ENCODE data around the gene CACNA1A.
"Not testable (repeated sequence)": the region's sequence is repeated elsewhere in the genome, so short reads cannot be mapped to it uniquely, and the experiment has no call there.

CACNA1A gene

DNA sequence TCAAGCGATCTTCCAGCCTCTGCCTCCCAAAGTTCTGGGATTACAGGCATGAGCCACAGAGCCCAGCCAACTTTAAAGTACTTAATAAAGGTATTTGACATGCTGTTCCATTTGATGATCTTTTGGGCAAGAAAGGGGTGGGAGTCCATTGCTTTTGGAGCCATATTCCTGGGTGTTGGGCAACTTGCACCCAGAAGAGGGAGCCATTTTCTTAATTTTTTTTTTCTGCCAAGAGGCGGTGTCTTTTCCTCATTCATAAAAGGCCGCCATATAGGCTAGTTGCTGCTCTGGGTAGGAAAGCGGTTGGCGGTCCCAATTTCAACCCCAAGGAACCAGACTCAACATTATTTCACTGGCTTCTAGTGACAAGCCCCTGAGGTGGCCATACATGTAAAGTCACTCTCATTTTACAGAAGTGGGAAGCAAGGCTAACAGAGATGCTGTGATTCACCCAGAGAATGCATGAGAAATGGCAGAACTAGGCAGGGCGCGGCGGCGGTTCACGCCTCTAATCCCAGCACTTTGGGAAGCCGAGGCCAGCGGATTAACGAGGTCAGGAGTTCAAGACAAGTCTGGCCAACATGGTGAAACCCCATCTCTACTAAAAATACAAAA is 139.6 kb downstream of the CACNA1A start:
- no peak for DNase-seq (ENCODE audit: low read depth, low spot score)

DNA sequence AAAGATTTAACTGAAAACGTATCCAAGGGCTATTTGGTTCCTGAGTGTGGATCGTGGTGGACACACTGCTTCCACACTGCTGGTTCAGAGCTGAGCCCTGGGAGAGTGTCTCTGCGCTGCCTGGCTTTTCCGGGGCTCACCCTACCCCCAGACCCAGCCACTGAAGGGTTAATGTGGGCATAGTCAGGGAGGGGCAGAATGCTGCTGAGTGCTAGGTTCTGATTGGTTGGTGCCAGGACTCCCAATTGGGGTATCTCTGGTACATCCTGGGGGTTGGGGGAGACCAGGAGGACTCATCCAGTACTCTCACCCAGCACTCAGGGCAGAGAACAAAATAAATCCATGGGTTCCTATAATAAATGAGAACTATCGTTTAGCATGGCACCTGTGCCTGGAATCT is 142.3 kb downstream of the CACNA1A start:
- DNase-seq (ENCODE audit: low read depth, low spot score), result no peak

DNA sequence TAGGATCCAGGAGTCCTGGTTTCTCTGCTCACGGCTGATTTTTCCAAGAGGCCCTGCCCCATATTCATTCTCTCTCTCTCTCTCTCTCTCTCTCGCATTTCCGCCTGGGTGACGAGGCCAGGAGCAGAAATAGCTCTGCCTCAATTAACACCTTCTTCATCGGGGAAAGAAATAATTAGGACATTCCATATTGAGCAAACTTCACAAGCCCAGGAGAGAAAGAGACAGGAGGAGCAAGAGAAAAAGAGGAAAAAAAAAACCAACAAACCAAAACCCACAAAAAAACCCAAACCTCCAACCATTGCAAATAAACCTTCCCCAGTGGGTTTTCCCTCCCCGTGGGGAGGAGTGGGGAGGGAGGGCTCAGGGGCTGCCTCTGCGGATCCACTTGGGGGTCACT is 143.0 kb downstream of the CACNA1A start:
- no peak for DNase-seq (ENCODE audit: low read depth, low spot score)

DNA sequence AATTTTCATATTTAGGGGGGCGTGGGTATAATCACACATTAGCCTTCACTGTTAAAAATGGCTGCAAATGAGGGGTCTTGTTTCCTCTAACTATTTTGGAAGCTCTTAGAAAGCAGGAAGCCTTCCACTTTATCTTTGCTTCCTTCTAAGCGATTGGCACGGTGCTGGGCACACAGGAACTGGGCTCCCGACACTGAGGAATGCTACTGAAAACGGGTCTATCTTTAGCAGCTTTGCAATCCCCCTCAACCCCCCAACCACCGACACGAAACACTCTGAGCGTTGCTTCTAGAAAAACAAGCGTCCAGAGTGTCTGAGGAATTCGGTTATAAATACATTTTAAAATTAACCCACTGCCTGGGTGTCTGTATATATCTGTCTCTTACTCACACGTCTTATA is 143.6 kb downstream of the CACNA1A start:
- DNase-seq (ENCODE audit: low read depth, low spot score), result no peak

DNA sequence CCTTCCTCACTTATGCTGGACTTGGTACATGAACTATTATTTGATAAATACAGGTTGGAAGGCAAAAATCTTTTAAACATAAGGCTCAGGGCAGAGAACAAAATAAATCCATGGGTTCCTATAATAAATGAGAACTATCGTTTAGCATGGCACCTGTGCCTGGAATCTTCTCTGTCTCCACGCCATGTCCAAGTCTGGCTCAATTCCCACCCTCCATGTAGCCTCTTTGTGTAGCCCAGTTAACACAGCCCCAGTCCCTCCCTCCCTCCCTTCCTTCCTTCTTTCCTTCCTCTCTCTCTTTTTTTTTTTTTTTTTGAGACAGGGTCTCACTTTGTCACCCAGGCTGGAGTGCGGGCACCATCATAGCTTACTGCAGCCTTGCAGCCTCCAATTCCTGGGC is 144.6 kb downstream of the CACNA1A start:
- not testable (repeated sequence) for DNase-seq (ENCODE audit: low read depth, low spot score)

DNA sequence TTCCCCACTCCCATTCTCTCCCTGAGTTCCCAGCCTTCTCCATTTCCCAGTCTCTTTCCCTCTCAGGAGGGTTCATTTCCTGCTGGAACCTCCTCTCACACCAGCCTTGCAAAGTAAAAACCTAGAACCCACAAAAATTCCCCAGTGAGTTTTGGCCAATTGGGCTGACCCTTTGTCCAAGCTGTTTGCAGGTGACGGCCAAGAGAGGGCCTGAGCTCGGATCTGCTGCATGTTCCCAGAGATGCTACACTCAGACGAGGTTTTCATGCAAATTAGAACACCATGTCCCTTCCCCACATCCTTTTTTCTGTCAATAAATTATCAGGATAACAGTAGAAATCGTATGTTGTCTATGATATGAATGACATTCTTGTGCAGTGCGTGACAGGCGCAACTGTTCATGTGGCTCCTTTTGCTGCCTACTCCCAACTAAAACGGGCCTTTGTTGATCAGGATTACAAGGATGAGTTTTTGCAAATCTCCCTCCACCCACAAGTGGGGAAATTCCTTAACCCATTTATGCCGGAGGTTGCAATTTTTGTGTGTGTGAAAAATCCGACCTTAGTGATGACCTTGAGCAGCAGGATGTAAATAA is 149.5 kb downstream of the CACNA1A start:
- no peak for DNase-seq (ENCODE audit: low read depth, low spot score)

DNA sequence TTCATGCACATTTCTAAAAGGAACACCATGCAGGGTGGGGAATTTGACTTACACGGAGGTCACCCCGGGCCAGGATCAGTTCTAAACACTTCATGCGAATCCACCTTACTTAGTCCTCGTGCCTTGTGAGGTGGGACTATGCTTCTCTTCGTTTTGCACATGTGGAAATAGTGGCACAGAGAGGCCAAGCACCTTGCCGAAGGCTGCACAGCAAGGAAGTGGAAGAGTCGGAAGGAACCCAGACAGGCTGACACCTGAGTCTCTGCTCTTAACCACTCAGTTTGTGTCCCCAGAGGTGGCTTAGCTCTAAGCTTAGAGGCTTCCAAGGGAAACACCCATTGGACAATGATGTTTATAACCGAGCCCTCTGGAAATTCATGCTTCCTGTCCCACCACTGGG is 150.1 kb downstream of the CACNA1A start:
- no peak for DNase-seq (ENCODE audit: low read depth, low spot score)

DNA sequence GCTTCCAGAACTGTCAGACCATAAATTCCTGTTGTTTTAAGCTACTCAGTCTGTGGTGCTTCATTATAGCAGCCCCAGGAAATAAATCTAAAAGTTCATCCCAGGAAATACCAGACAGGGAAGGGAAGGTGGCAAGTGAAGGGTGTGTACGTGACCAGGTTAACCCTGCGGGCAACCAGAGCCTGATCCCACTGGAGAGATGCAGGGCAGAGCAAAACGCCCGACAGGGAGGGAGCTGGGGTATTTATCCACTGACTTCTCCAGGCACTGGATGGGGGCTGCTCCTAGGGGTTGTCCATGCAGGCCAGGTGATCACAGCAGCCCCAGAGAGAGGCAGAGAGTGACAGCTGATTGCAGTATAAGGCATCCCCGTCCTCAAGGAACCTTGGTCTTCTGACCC is 150.9 kb downstream of the CACNA1A start:
- no peak for DNase-seq (ENCODE audit: low read depth, low spot score)

DNA sequence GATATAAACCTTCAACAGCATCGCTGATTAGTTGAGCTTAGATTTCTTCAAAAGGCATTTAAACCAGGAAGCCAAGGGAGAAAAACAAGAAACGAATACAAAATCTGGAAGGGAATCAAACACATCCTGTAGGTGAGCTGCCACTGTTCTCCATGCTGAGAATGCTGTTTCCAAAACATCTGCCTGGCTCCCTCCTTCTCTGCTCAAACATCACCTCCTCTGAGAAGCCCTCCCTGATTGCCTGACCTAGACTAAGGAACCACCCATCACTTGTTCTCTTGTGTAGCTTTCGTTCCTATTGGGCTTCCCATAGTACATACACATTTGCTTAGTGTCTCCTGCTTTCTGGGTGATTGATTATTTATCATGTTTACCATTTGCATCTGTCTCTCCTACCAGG is 152.7 kb downstream of the CACNA1A start:
- no peak for DNase-seq (ENCODE audit: low read depth, low spot score)

DNA sequence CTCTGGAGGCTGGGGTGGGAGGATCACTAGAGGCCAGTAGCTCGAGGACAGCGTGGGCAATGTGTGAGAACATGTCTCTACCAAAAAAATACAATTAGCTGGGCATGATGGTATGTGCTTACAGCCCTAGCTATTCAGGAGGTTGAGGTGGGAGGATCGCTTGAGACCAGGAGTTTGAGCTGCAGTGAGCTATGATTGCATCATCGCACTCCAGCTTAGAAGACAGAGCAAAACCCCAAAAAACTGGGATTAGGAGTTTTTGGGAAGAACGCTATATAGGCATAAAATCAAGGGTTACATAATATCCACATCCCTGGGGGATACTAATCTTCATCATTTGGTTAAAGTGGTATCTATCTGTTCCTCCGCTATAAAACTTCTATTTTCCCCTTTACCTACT is 155.5 kb downstream of the CACNA1A start:
- no peak for DNase-seq (ENCODE audit: low read depth, low spot score)

DNA sequence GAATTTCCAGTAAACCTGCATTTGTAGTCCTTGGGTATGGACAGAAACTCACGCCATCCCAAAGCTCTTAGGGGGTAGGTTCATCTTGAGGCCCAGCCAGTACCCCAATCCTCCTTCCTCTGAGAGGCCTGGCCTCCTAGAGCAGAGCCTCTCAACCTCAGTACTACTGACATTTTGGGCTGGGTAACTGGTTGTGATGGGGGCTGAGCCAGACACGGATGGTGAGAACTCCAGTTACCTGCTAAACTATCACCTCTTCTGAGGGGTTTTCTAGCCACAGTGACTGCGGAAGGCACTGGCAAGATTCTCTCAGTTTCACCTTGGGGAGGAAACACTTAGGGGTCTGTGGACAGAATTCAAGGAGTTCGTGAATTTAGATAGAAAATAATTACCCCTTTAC is 156.2 kb downstream of the CACNA1A start:
- no peak for DNase-seq (ENCODE audit: low read depth, low spot score)

DNA sequence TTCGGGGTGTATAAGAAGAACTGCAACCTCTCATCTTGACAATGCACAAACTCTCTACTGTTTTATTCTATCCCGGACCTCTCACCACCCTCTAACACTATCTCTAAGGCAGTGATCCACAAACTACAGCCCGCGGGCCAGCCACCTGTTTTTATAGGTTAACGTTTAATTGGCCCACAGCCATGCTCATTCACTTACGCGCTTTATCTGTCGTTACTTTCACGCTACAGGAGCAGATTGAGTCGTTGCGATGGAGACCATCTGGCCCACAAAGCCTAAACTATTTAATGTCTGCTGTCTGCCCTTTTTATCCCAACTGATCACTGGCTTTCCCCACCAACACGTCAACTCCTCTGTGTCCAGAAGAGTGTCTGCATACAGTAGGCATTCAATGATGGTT is 158.9 kb downstream of the CACNA1A start:
- no peak for DNase-seq (ENCODE audit: low read depth, low spot score)

DNA sequence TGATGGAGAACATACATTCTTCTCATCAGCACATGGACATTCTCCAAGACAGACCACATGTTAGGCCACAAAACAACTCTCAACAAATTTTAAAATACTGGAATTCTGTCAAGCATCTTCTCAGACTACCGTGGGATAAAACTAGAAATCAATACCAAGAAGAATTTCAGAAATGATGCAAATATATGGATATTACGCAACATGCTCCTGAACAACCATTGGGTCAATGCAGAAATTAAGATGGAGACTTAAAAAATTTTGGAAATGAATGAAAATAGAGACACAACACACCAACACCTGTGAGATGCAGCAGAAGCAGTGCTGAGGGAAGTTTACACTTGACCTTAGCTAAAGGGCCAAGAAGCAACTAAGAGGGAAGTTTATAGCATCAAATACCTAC is 162.8 kb downstream of the CACNA1A start:
- DNase-seq (ENCODE audit: low read depth, low spot score), result no peak

DNA sequence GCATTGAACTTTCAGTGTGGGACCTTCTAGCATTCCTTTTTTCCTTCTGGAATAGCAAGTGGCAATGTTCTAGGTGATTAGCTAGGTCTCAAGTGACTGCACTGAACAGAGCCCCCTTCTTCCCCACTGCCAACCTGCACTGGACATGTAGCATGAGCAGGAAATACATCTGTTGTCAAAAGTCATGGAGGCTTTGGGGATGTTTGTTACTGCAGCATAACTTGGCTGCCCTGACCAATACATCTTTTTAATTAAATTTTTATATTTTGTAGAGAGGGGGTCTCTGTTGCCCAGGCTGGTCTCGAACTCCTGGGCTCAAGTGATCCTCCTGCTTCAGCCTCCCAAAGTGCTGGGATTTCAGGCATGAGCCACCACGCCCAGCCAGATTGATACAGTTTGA is 163.6 kb downstream of the CACNA1A start:
- DNase-seq (ENCODE audit: low read depth, low spot score), result no peak

DNA sequence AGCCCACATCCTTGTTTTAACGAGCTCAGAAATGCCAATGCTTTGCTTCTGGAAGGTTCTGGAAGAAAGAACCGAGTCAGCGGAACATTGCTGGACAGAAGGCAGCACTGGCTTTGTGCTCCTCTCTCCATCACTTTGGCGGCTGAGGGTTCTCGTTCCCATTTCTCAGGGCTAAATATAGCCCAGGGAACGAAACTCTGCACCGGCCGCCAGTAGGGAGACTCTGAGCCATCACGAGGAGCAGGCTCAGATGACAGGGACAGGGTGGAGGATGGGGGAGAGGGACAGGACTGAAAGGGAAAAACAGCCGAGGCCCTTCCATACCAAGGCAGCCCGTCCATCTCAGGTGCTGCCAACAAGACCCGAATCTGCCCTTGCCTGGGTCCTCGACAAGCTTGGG is 166.4 kb downstream of the CACNA1A start:
- no peak for DNase-seq (ENCODE audit: low read depth, low spot score)

DNA sequence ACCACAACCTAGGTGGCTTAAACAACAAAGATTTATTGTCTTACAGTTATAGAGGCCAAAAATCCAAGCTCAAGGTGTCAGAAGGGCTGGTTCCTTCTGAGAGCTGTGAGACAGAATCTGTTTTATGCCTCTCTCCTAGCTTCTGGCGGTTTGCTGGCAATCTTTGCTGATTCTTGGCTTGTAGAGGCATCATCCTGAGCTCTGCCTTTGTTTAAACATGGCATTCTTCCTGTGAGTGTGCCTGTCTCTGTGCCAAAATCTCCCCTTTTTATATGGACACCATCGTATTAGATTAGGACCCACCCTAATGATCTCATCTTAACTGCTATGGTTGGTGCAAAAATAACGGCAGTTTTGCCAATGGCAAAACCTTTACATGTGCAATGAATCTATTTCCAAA is 169.1 kb downstream of the CACNA1A start:
- DNase-seq (ENCODE audit: low read depth, low spot score), result no peak

DNA sequence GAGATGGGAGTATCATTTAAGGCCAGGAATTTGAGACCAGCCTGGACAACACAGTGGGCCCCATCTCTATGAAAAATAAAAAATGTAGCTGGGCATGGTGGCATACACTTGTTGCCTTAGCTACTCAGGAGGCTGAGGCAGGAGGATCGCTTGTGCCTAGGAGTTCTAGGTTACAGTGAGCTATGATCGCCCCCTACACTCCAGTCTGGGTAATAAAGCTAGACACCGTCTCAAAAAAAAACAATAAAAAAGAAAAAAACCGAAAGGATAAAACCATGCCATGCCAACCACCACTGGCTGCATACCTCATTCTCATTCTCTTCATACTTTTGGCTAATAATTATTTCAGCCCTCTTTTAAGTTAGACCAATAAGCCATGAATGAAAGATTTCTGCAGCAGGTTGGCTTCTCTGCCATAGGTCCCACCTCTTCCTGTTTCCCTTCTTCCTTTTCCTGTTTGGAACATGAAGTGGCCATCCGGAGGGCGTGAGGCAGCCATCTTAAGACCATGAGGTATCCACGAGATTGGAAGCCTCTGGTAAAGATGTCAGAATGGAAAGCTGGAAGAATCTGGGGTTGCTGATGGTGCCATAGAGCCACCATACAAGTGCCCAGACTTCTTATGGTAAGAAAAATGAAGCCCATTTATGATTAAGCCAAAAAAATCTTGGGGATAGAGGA is 171.3 kb downstream of the CACNA1A start:
- DNase-seq (ENCODE audit: low read depth, low spot score), result no peak

DNA sequence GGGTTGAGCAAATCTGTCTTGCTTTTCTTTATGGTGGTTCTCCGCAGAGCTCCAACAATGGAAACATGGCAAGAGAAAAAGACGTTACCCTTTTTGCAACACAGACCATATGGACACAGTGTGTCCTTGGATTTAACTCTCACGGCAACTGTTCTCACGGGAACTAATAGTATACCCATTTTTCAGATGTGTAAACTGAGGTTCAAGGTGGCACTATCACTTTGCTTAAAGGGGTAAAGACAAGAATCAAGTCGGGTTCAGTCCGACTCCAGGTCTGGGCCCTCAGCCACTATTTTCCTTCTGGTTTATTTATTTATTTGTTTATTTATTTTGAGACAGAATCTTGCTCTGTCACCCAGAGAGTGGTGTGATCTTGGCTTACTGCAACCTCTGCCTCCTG is 176.0 kb downstream of the CACNA1A start:
- DNase-seq (ENCODE audit: low read depth, low spot score), result no peak

DNA sequence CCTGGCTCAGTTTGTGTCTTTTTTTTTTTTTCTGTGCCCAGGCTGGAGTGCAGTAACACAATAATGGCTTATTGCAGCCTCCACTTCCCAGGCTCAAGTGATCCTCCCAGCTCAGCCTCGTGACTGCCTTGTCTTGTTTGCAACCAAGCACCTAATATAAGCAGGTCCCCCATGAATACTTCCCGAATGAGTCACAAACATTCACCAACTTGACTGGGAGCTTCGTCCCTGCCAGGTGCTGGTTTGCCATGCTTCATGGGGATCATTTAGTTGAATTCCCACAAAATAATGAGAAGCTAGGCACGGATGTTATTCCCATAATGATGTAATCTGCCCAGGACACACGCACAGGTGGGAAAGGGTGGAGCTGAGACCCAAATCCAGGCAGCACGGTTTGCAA is 176.5 kb downstream of the CACNA1A start:
- no peak for DNase-seq (ENCODE audit: low read depth, low spot score)

DNA sequence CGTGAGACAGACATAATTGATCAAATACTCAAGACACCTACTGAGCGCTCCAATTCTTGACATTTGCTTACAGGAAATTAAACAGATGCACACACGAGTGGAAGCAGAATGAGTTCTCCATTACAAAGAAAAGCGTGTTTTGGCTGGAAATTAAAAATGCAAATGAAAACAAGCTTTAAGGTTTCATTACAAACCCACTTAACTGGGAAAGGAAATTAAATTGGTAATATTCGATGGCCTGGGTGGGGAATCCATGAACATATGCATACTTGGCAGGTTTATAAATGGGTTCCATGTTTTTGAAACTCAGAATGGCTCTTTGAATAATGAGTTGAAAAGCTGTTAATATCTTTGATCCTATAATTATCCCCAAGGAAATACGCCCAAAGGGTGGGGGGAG is 178.0 kb downstream of the CACNA1A start:
- DNase-seq (ENCODE audit: low read depth, low spot score), result no peak

DNA sequence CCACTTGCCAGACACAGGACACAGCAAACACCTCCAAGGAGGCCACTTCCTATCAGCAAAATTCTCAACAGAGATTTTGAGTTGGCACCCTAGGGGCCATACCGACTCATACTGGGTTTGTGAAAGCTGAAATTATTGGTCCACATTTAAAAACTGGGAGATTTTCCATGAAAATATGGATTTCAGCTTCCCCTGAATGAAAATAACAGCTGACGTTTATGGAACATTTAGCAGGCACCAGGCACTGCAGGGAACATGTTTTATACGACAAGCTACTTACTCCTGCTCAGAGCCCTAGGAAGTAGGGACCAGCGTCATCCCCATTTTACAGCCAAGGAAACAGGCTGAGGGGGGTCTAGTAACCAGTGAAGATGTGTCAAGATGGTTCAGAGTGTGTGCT is 186.8 kb downstream of the CACNA1A start:
- DNase-seq (ENCODE audit: low read depth, low spot score), result no peak

DNA sequence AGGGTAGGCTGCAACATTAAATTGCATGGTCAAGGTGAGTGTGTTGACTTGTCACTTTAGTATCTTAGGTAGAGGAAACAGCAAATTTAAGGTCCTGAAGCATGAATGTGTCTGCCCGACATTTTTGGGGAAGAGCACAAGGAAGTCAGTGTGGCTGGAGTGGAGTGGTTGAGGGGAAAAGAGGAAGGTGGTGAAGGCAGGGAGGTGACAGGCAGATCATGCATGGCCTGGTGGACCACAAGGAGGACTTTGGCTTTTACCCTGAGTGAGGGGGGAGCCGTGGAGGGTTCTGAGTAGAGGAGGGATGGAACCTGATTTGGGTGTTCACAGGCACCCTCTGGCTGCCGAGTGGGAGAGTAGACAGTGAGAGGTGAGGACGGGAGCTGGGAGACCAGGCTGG is 188.1 kb downstream of the CACNA1A start:
- no peak for DNase-seq (ENCODE audit: low read depth, low spot score)

DNA sequence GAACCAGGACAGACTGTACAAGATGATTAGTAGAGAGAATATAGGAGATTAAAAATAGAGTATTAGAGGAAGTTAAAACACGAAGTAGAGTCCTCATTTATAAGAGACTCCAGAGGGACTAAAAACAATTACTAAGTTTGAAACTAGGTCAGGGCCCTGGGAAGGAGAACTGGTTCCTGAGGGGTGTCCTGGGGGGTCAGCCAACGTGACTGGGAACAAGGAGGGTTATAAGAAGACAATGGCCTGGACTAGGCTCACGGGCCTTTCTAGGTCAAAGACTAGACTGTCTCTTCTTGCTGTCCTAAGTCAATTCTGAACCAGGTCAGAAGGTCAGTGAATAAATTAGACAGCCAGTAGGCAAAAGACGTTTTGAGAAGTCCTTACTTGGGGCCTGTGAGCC is 190.8 kb downstream of the CACNA1A start:
- DNase-seq (ENCODE audit: low read depth, low spot score), result no peak

DNA sequence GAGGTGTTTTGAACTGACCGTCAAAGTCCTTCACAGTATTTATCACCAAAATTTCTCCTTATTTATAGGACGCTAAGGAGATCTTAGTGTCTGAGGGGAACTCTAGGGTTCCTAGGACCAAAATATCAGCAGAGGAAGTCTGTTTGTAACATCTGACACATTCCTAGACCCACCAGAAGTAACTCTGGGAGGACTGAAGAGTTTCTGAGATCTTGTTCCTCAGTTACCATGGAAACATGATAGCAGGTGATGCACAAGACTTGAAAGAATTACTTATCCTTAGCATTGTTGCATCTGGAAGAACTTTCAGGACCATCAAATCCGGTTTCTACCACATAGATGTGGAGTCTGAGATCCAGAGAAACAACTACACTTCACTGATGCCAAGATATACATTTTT is 191.5 kb downstream of the CACNA1A start:
- DNase-seq (ENCODE audit: low read depth, low spot score), result no peak

All from smooth muscle cell of the brain vasculature (primary cell).